GM12891 (cell line): ENCODE data around the gene ABAT.

Experiments
- DNase-seq: peaks from one replicate; pipeline ENCODE4 v3.0.0; 2011; ENCODE audit warnings: low spot score; ENCODE audit not compliant: insufficient read length
- FAIRE-seq: peaks from 2 replicates; lab custom pipeline; 2011; peaks lifted over from hg19 to GRCh38; lab: Jason Lieb, UNC
- PAX5 ChIP-seq: IDR thresholded peaks from 2 replicates; pipeline ENCODE4 v1.6.1; 2011; ENCODE audit warnings: low read length, moderate library complexity, mild to moderate bottlenecking; ENCODE audit not compliant: insufficient read depth, severe bottlenecking
- POLR2A ChIP-seq: IDR thresholded peaks from 2 replicates; pipeline ENCODE4 v1.6.1; 2011; ENCODE audit warnings: low read depth, low read length, control low read depth
- POLR2AphosphoS5 ChIP-seq: IDR thresholded peaks from 2 replicates; pipeline ENCODE4 v1.6.1; 2011; ENCODE audit warnings: low read depth, low read length, control low read depth
- POU2F2 ChIP-seq: IDR thresholded peaks from 2 replicates; pipeline ENCODE4 v1.6.1; 2011; ENCODE audit warnings: low read depth, mild to moderate bottlenecking, control low read depth, low read length, moderate library complexity
- SPI1 ChIP-seq: IDR thresholded peaks from 2 replicates; pipeline ENCODE4 v1.6.1; 2011; ENCODE audit warnings: low read depth, low read length, control low read depth
- TAF1 ChIP-seq: IDR thresholded peaks from 2 replicates; pipeline ENCODE4 v1.6.1; 2011; ENCODE audit warnings: low read depth, low read length, control low read depth

ABAT gene

DNA sequence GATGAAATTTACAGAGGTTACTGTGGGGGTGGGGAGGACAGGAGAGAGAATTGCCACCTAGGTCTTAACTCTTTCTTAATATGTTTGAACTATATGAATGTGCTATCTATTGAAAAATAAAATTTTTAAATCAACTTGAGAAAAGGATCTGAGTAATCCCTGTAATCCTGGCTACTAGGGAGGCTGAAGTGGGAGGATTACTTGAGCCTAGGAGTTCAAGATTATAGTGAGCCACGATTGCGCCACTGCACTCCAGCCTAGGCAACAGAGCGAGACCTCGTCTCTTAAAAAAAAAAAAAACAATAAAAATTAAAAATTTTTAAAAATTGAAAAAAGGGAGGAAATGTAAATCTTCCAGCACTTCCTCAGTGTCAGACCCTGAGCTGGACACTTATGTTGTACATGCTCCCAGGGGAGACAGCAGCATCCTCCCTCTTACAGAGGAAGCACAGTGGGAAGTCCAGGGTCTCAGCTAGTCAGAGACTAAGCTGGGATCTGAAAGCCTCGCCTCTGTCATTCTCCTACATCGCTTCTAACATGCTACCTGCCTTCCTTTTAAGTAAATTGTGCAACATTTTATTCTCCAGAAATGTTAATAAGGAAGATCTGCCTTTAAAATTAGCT is 145.1 kb downstream of the ABAT start:
- DNase-seq: no peak
- TF ChIP-seq TAF1: no peak
- no peak for FAIRE-seq

DNA sequence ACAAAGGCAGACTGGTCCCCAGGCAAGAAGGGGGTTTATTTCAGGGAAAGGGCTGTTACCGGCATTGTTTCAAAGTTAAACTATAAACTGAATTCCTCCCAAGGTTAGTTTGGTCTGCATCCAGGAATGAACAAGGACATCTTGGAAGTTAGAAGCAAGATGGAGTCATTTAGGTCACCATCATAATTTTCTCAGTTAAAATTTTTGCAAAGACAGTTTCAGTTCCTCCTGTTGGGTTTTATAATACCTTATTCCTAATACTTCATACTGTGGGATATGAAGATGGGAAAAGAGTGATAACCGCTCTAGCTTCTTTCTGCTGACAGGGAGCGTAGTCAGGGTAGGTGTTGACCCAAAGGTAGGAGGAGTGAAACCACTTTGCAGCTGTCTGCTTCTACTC is 148.0 kb downstream of the ABAT start:
- no peak for DNase-seq
- TF ChIP-seq PAX5 (no peak), POU2F2 (no peak), SPI1 (peak; percentile 63)
- FAIRE-seq: no peak

- DNase-seq (no peak), FAIRE-seq (no peak)
- TF ChIP-seq PAX5: no peak
- TF ChIP-seq POLR2AphosphoS5: no peak
- TF ChIP-seq SPI1: no peak
- no peak for TF ChIP-seq TAF1
- TF ChIP-seq POU2F2: no peak
- no peak for TF ChIP-seq POLR2A
These were observed 152.0 kb downstream of the ABAT start for GRCh38 chr16:8826278-8826879.

GRCh38 chr16:8828541-8829165 is 154.2 kb downstream of the ABAT start:
- DNase-seq (no peak), FAIRE-seq (no peak)
- TF ChIP-seq POLR2AphosphoS5 (peak; percentile 17; the same call in 1 of the 2 replicates), POU2F2 (no peak)

DNA sequence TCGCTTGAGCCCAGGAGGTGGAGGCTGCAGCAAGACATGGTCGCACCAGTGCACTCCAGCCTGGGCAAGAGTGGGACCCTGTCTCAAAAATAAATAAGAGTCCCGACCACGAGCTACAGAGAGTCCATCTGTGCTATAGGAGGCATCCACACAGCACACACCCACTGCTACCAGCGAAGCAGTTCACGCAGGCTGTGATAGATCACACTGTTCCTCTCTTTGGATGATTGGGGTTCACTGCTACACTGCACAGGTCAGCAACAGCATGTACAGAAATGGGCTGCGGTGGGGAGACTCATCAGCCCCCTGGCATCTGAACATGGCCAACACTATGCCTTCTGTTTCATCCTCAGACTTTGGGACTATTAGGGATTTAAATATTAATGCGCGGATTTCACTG is 157.0 kb downstream of the ABAT start:
- no peak for DNase-seq
- no peak for FAIRE-seq
- TF ChIP-seq POLR2AphosphoS5 (no peak), POLR2A (0 out of 2 replicates have a peak, but pooled peaks have one; percentile 39)

GRCh38 chr16:8831871-8832716 is 157.7 kb downstream of the ABAT start:
- DNase-seq: no peak
- 0 out of 2 replicates have a peak, but pooled peaks have one; percentile 36 for TF ChIP-seq POLR2AphosphoS5
- TF ChIP-seq POU2F2: peak; percentile 41; the same call in 1 of the 2 replicates
- no peak for TF ChIP-seq POLR2A
- no peak for FAIRE-seq

- DNase-seq: no peak
- no peak for TF ChIP-seq TAF1
- TF ChIP-seq SPI1: no peak
- TF ChIP-seq POU2F2: no peak
- TF ChIP-seq POLR2AphosphoS5: no peak
- no peak for TF ChIP-seq PAX5
- no peak for TF ChIP-seq POLR2A
- FAIRE-seq: no peak
These were observed 158.3 kb downstream of the ABAT start for GRCh38 chr16:8832717-8833105.
